Lung (tissue), 12 donors: ENCODE data around the gene SULF2. TPM values are rescaled to one million over a fixed set of nuclear protein-coding genes. Genes with fewer than 3 reads are reported as not detected.

Experiments
- ATAC-seq: fragments of 200-7000 bp; cut with Tn5 transposase; one replicate; pipeline ENCODE4 v1.9.1; 2020; ENCODE audit warnings: moderate number of reproducible peaks; ENCODE audit not compliant: insufficient read depth, low FRiP score
- DNase-seq, 3 donors: peaks; one replicate each; pipeline ENCODE4 v3.0.0-alpha.2; 2013 to 2017
- H3K27ac ChIP-seq, 2 donors: one replicate each; pipeline ENCODE4 v1.5.1; 2013; ENCODE audit warnings: mild to moderate bottlenecking in 2 of 2, moderate library complexity in 2 of 2, control low read depth in 1 of 2, inconsistent platforms in 1 of 2, low read depth in 1 of 2, low read length in 1 of 2
- H3K27me3 ChIP-seq, 3 donors: one replicate each; pipeline ENCODE4 v1.5.1; 2013; ENCODE audit warnings: low read length in 2 of 3; ENCODE audit not compliant: control insufficient read depth in 3 of 3, insufficient read depth in 3 of 3
- H3K36me3 ChIP-seq, 4 donors: one replicate each; pipeline ENCODE4 v1.5.1; 2013; ENCODE audit warnings: low read length in 4 of 4, mild to moderate bottlenecking in 1 of 4, moderate library complexity in 1 of 4; ENCODE audit not compliant: control insufficient read depth in 4 of 4, insufficient read depth in 4 of 4
- H3K4me1 ChIP-seq, 5 donors: one replicate each; pipeline ENCODE4 v1.5.1; 2013; ENCODE audit warnings: low read length in 5 of 5, mild to moderate bottlenecking in 2 of 5, moderate library complexity in 1 of 5; ENCODE audit not compliant: control insufficient read depth in 5 of 5, insufficient read depth in 5 of 5
- H3K4me3 ChIP-seq: one replicate; pipeline ENCODE4 v1.5.1; 2013; ENCODE audit warnings: mild to moderate bottlenecking, control low read depth, moderate library complexity
- H3K9ac ChIP-seq, 2 donors: one replicate each; pipeline ENCODE4 v1.5.1; 2013; ENCODE audit warnings: low read length in 2 of 2, control low read depth in 1 of 2; ENCODE audit not compliant: insufficient read depth in 1 of 2
- H3K9me3 ChIP-seq, 4 donors: one replicate each; pipeline ENCODE4 v1.5.1; 2013; ENCODE audit warnings: low read length in 3 of 4, mild to moderate bottlenecking in 1 of 4, moderate library complexity in 1 of 4; ENCODE audit not compliant: control insufficient read depth in 4 of 4, insufficient read depth in 3 of 4
- WGBS, 2 donors: extraction: QIAGEN DNeasy Blood & Tissue Kit; methylation state at CpG; one replicate each; pipeline ENCODE4 v1.1.7; 2013; 5-methylcytosine and 5-hydroxymethylcytosine counted together
- polyA plus RNA-seq, 2 donors: library from polyadenylated mRNA; stranded (reverse); fragments of 200-250 nt; gene quantifications; one replicate each; pipeline ENCODE4 v1.2.1, GENCODE V29; 2013
- total RNA-seq, 2 donors: library from RNA; depleted of rRNA in 1 of 2; stranded (reverse); fragments of >200 nt in 1 of 2; gene quantifications; one replicate each; pipeline ENCODE4 v1.2.1, GENCODE V29; 2014 to 2021
- TF ChIP-seq, protein P1 (sequence below): IDR thresholded peaks from 2 replicates; pipeline ENCODE4 v1.5.1; 2012; ENCODE audit warnings: mild to moderate bottlenecking; ENCODE audit errors: control extremely low read depth, extremely low read depth
- donor health status: control.
- donor health status: control.
- donor health status: Bipolar disorder and iron deficiency.
- donor health status: healthy.
- donor health status: DM: yes; HTN: yes; CAD: no.

The SULF2 gene
- total and polyA plus RNA-seq, 4 donors = 17.7 to 42.4 (median 23.6) TPM

DNA sequence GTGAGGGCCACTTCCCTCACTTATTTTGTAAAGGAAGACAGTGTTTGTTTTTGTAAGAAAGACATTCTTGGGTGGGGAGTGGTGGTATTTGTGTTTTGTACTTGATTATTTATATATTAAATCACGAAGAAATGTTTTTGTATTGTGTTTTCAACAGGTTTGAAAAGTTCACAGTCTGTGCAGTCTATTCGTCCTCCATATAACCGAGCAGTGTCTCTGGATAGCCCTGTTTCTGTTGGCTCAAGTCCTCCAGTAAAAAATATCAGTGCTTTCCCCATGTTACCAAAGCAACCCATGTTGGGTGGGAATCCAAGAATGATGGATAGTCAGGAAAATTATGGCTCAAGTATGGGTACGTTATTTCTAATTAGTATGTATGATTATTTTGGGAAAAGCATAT is 146.4 kb downstream of the SULF2 start:
- Histone ChIP-seq H3K9ac (no peak overlapping the region), H3K4me1 (no peaks in the 10 kb centered on the region), H3K36me3 (peaks cover 32 to 54% (median 34%) of the 10 kb centered on the region in 4 donors), H3K27me3 (no peaks in the 10 kb centered on the region), H3K9me3 (no peaks in the 10 kb centered on the region), H3K27ac (no peak overlapping the region), H3K4me3 (no peak overlapping the region)
- 48 to 60% methylated on average over 4 of the region's 4 CpGs for WGBS, 2 donors
- no peak for ATAC-seq
- TF ChIP-seq, protein P1, sequence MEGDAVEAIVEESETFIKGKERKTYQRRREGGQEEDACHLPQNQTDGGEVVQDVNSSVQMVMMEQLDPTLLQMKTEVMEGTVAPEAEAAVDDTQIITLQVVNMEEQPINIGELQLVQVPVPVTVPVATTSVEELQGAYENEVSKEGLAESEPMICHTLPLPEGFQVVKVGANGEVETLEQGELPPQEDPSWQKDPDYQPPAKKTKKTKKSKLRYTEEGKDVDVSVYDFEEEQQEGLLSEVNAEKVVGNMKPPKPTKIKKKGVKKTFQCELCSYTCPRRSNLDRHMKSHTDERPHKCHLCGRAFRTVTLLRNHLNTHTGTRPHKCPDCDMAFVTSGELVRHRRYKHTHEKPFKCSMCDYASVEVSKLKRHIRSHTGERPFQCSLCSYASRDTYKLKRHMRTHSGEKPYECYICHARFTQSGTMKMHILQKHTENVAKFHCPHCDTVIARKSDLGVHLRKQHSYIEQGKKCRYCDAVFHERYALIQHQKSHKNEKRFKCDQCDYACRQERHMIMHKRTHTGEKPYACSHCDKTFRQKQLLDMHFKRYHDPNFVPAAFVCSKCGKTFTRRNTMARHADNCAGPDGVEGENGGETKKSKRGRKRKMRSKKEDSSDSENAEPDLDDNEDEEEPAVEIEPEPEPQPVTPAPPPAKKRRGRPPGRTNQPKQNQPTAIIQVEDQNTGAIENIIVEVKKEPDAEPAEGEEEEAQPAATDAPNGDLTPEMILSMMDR = no peak
- no peak for DNase-seq

DNA sequence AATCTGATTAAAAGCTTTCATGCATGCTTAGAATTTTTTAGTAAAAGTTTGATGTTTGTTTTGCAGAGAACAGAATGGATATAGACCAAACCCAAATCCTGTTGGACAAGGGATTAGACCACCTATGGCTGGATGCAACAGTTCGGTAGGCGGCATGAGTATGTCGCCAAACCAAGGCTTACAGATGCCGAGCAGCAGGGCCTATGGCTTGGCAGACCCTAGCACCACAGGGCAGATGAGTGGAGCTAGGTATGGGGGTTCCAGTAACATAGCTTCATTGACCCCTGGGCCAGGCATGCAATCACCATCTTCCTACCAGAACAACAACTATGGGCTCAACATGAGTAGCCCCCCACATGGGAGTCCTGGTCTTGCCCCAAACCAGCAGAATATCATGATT is 150.0 kb downstream of the SULF2 start:
- Histone ChIP-seq H3K27me3 (no peaks in the 10 kb centered on the region), H3K9ac (no peak overlapping the region), H3K4me3 (no peak overlapping the region), H3K27ac (no peak overlapping the region), H3K4me1 (no peaks in the 10 kb centered on the region), H3K9me3 (no peaks in the 10 kb centered on the region), H3K36me3 (peaks cover 20 to 48% (median 28%) of the 10 kb centered on the region in 4 donors)
- TF ChIP-seq, protein P1 = no peak
- DNase-seq (no peak), ATAC-seq (no peak)
- WGBS, 2 donors = 98 to 99% methylated on average over 4 of the region's 4 CpGs

DNA sequence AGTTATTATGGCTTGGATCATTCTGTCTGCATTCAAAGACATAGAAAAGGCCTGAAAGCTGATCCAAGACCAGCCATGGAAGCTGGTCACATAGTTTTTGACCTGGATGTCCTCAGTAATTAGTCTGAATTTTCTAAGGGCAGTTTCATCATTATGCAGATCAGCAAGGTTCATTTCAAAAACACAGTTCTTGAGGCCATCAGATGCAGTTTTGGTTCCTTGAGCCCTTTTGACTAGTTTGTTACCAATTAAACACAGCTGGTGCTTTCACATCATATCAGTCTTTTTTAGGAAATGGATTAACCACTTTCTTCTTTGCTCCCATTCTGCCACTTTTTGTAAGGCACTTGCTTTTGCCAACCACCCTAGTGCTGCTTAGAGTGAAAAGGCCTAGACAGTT is 154.2 kb downstream of the SULF2 start:
- Histone ChIP-seq H3K27ac (no peak overlapping the region), H3K4me1 (no peaks in the 10 kb centered on the region), H3K27me3 (no peaks in the 10 kb centered on the region), H3K4me3 (no peak overlapping the region), H3K9ac (no peak overlapping the region), H3K9me3 (no peaks in the 10 kb centered on the region), H3K36me3 (peaks cover 17 to 35% (median 23%) of the 10 kb centered on the region in 4 donors)
- TF ChIP-seq, protein P1 = no peak
- ATAC-seq (no peak), DNase-seq (no peak)

DNA sequence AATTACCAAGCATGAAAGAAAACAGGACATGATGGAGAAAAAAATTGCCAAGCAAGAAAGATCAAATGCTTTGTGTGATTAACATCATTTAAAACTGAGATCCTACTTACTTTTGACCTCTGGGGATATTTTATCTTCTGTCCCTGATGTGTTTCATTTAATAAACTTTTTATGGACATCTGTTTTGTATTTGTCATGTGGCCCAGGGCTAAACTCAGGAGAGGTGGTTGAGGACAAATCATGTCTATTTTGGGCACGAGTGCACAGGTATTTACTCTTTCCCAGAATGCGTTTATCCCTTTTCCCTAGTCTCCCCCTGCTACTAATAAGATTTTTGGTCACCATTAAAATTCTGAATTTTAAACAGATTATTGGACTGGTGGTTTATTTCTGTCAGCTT is 155.4 kb downstream of the SULF2 start:
- H3K36me3 ChIP-seq = peaks cover 10 to 30% (median 20%) of the 10 kb centered on the region in 4 donors
- WGBS, 2 donors = 94 to 96% methylated on average over 2 of the region's 2 CpGs
- no peak overlapping the region for H3K27ac ChIP-seq
- no peak for ATAC-seq
- no peak for DNase-seq
- no peak overlapping the region for H3K4me3 ChIP-seq
- TF ChIP-seq, protein P1 = no peak
- H3K9me3 ChIP-seq = no peaks in the 10 kb centered on the region
- H3K9ac ChIP-seq = no peak overlapping the region
- H3K4me1 ChIP-seq = no peaks in the 10 kb centered on the region
- H3K27me3 ChIP-seq = no peaks in the 10 kb centered on the region
